Activated T-helper 2 cell treated with anti-CD3 and anti-CD28 coated beads, Interferon-gamma antibody, Interleukin-2, Interleukin-4, amounts not matched to agents 10 μg/mL and 5 μg/mL and 100 μg/mL, durations not matched to agents 14 hours and 24 hours and 36 hours (primary cell): ENCODE results near the gene RDH5. TPM values are rescaled to one million over a fixed set of nuclear protein-coding genes. Genes with fewer than 3 reads are reported as not detected.

ENCODE experiments used
- DNase-seq: peaks from one replicate; pipeline ENCODE4 v3.0.0; 2021; ENCODE audit warnings: low spot score
- H3K27ac Mint-ChIP-seq: one replicate; pipeline ENCODE4 v1.8.0; 2021; ENCODE audit warnings: mixed read lengths
- H3K27me3 Mint-ChIP-seq: one replicate; pipeline ENCODE4 v1.8.0; 2021; ENCODE audit warnings: low read depth, mixed read lengths
- H3K36me3 Mint-ChIP-seq: one replicate; pipeline ENCODE4 v1.8.0; 2021; ENCODE audit warnings: low read depth, mixed read lengths
- H3K4me1 Mint-ChIP-seq: one replicate; pipeline ENCODE4 v1.8.0; 2021; ENCODE audit warnings: low read depth, mixed read lengths
- H3K4me3 Mint-ChIP-seq: one replicate; pipeline ENCODE4 v1.8.0; 2021; ENCODE audit warnings: low read depth, mild to moderate bottlenecking, moderate library complexity, mixed read lengths
- H3K9me3 Mint-ChIP-seq: one replicate; pipeline ENCODE4 v1.8.0; 2021; ENCODE audit warnings: mixed read lengths
- intact Hi-C: fragments of 100-400 bp; cut with micrococcal nuclease; formaldehyde crosslinking; loops from one replicate; pipeline ENCODE4 v1.15.1; 2023
- total RNA-seq: library from RNA; stranded (reverse); gene quantifications from 2 replicates; pipeline ENCODE4 v1.2.3, GENCODE V29; 2022

RDH5 gene
- total RNA-seq, 1 donor from 2014 or later = 8.1 TPM

- DNase-seq = no peak
- Mint-ChIP-seq H3K9me3 (no peaks in the 10 kb centered on the region), H3K4me1 (peaks cover 26% of the 10 kb centered on the region), H3K36me3 (peaks cover 16% of the 10 kb centered on the region), H3K27me3 (no peaks in the 10 kb centered on the region), H3K4me3 (peak overlapping the region; percentile 85), H3K27ac (peak overlapping the region; percentile 91)
- intact Hi-C loops = loop anchor here (1.0 to 2.0 kb wide), 4 partner anchors 8 to 87 kb away; partner anchors contain the start of genes BLOC1S1, GDF11 and SARNP
These were observed 9.9 kb downstream of the RDH5 start for GRCh38 chr12:55729819-55730818.

- Mint-ChIP-seq H3K9me3 (no peaks in the 10 kb centered on the region), H3K4me1 (peaks cover 23% of the 10 kb centered on the region), H3K27ac (no peak overlapping the region), H3K4me3 (no peak overlapping the region), H3K36me3 (no peaks in the 10 kb centered on the region), H3K27me3 (no peaks in the 10 kb centered on the region)
- intact Hi-C loops = no loop called here
- DNase-seq = no peak
These were observed 12.1 kb downstream of the RDH5 start for GRCh38 chr12:55732288-55732687.

- no peak overlapping the region for H3K27ac Mint-ChIP-seq
- H3K9me3 Mint-ChIP-seq = no peaks in the 10 kb centered on the region
- intact Hi-C loops = no loop called here
These were observed 12.9 kb downstream of the RDH5 start for GRCh38 chr12:55733021-55733555.

DNA sequence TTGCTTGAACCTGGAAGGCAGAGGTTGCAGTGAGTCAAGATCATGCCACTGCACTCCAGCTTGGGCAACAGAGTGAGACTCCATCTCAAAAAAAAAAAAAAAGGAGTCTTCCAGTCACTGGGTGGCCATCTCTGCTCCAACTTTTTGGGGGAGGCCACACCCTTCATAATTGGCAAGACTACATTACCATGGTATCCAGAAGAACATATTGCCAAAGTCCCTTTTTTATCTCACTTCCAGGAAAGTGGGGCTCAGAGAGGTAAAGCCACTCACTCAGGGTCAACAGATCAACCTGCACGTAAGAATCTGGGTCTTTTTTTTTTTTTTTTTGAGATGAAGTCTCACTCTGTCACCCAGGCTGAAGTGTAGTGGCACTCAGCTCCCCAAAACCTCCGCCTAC is 13.7 kb downstream of the RDH5 start:
- Mint-ChIP-seq H3K27me3 (no peaks in the 10 kb centered on the region), H3K27ac (no peak overlapping the region), H3K4me1 (peaks cover 30% of the 10 kb centered on the region), H3K4me3 (no peak overlapping the region), H3K9me3 (no peaks in the 10 kb centered on the region), H3K36me3 (no peaks in the 10 kb centered on the region)
- intact Hi-C loops = no loop called here
- no peak for DNase-seq

More at GRCh38 chr12:55733021-55733555, 12.9 kb downstream of the RDH5 start:
- no peak for DNase-seq
- H3K27me3 Mint-ChIP-seq = no peaks in the 10 kb centered on the region
- no peaks in the 10 kb centered on the region for H3K36me3 Mint-ChIP-seq
- H3K4me1 Mint-ChIP-seq = peaks cover 26% of the 10 kb centered on the region
- H3K4me3 Mint-ChIP-seq = no peak overlapping the region

DNA sequence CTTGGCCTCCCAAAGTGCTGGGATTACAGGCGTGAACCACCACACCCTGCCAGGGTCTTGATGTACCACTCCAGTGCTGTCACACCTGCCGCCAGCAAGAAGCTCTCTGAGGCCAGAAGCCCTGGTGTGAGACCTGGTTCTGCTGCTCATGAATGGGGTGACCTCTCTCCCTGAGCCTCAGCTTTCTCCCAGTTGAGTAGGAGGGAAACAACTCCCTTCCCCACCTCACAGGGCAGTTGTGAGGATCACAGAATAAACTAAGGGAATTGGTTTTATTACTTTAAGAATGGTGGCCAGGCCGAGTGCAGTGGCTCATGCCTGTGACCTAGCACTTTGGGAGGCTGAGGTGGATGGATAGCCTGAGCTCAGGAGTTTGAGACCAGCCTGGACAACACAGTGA is 14.4 kb downstream of the RDH5 start:
- no peak for DNase-seq
- Mint-ChIP-seq H3K27ac (no peak overlapping the region), H3K36me3 (no peaks in the 10 kb centered on the region), H3K9me3 (no peaks in the 10 kb centered on the region), H3K27me3 (no peaks in the 10 kb centered on the region), H3K4me3 (no peak overlapping the region), H3K4me1 (peaks cover 30% of the 10 kb centered on the region)
- intact Hi-C loops = no loop called here

DNA sequence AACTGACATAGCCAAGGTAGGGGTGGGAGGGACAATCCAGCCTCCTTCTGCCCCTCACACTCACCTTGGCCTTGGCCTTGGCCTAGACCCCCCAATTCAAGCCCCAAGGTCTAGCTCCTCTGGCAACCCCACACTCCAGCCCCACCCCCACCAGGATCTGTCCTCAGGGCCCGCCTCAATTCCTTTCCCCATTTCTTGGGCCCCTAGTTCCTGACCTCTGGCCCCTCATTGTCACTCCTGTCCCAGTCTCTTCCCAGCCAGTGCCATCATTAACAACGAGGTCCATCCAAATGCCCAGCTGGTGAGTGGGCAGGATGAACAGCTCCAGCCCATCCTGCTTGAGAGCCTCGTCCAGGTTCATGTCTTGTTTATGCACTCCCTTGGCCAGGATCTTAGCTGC is 15.9 kb downstream of the RDH5 start:
- DNase-seq = no peak
- no peak overlapping the region for H3K27ac Mint-ChIP-seq
- H3K4me1 Mint-ChIP-seq = peaks cover 19% of the 10 kb centered on the region
- no peak overlapping the region for H3K4me3 Mint-ChIP-seq
- H3K9me3 Mint-ChIP-seq = no peaks in the 10 kb centered on the region
- H3K36me3 Mint-ChIP-seq = no peaks in the 10 kb centered on the region
- H3K27me3 Mint-ChIP-seq = no peaks in the 10 kb centered on the region
- intact Hi-C loops = loop anchor here (2.0 to 5.0 kb wide), 4 partner anchors 75 to 901 kb away; partner anchors contain the start of genes RPL41, RPS26 and ZC3H10

DNA sequence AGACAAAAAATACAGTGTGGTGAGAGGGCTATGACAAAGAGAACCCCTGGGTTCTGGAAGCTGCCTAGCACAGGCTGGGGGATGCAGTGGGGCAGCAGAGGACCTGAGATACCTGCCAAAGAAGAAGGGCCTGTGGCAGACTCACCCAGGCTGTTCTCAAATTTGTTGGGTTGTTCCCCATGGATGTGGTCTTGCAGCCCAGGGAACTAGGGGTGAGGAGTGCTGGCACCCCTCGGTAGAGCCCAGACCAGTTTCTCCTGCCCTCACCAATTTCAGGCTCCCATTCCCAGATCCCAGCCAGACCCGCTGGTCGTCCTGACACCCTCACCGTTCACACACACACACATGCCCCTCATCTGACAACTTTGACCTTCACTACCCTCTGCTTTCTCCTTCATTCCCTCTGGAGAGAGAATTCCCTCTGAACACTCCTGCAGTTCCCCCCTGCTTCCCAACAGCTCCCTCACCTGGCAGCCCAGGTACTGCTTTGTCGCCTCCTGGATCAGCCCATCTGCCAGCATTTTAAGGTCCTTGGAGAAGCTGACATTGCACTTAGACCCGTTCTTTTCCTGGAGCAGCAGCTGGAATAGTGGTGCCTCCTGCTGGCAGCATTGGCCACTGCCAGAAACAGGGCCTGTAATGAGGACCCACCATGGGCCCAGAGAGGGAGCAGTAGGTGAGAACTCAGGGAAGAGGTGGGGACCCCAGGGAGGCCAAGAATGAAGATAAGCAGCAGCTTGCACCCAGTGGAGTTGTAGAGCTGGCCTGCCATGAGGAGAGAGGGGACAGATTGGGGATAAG is 16.8 kb downstream of the RDH5 start:
- no peaks in the 10 kb centered on the region for H3K36me3 Mint-ChIP-seq
- peak overlapping the region; percentile 74 for H3K27ac Mint-ChIP-seq
- H3K4me3 Mint-ChIP-seq = peak overlapping the region; percentile 69
- peaks cover 23% of the 10 kb centered on the region for H3K4me1 Mint-ChIP-seq
- peak; percentile 45 for DNase-seq
- no peaks in the 10 kb centered on the region for H3K9me3 Mint-ChIP-seq
- intact Hi-C loops = loop anchor here (2.0 to 5.0 kb wide), 4 partner anchors 76 to 900 kb away; partner anchors contain the start of genes RPL41, RPS26 and ZC3H10
- no peaks in the 10 kb centered on the region for H3K27me3 Mint-ChIP-seq

DNA sequence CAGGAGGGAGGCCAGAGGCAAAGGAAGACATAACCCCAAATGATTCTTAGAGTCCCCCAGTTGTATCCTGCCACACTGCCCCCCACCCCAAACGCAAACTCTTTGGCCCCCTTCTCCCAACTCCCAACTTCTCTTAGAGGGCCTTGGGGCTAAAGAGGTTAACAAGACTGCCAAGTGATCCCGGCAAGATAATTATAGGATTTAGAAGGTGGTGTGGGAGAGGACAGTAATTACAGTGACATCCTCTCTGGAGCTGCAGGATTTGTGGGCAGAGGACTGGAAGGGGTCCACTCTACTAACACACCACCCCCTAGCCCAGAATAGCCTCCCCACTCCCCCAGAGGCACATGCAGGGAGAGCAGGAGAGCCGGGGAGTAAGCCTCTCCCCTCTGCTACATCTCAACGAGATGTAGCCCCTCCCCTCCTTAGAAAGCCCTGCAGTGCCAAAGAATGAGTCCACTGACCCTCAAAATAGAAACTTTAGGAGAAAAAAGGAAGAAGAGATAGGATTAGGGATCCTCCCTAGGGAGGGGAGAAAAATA is 17.5 kb downstream of the RDH5 start:
- no peaks in the 10 kb centered on the region for H3K9me3 Mint-ChIP-seq
- H3K27ac Mint-ChIP-seq = peak overlapping the region; percentile 74

DNA sequence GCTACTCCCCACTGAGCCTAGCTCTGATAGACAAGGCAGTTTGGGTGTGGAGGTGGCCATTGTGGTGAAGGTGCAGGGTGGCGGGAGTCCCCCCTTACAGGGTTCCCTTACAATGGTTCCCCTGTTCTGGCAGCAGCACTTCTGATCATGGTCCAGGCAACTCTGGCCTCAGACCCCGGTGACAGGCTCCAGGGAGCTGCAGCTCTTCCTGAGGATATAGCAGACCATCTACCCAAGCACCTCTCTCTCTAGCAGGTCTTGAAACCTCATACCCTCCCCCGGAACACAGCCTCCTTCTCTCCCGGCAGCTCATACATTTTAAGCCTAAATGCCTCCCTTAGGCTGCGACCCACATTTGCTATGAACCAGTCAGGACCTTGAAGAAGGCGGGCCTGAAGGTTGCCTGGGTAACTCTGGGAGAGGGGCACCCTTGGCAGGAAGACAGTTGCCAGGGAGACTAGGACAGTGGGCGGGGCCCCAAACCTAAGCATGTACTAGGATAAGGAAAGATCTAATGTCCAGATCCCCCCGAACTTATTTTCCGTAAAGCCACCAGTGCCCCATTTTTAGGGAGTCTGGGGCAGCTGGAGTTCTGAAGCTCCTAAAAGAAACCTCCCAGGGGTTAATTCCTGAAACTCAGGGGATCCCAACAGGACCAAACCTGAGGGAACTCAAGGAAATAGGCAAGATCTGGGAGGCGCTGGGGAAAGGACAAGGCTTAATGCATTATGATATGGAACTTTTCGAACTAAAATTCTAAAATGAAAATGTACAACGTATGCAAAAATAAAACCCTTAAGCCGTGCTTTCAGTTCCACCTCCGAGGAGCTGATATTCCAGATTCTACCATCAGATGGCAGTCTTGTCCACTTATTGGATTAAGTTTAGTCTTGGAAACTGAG is 18.2 kb downstream of the RDH5 start:
- H3K4me1 Mint-ChIP-seq = peaks cover 29% of the 10 kb centered on the region
- no peaks in the 10 kb centered on the region for H3K36me3 Mint-ChIP-seq
- peak; percentile 69 for DNase-seq
- peak overlapping the region; percentile 74 for H3K27ac Mint-ChIP-seq
- H3K4me3 Mint-ChIP-seq = peak overlapping the region; percentile 78
- H3K9me3 Mint-ChIP-seq = no peaks in the 10 kb centered on the region
- H3K27me3 Mint-ChIP-seq = no peaks in the 10 kb centered on the region
- intact Hi-C loops = loop anchor here (1.0 to 5.0 kb wide), 6 partner anchors 8 to 899 kb away; partner anchors contain the start of genes RPL41, RPS26 and ZC3H10

More for the DNA sequence above, 17.5 kb downstream of the RDH5 start:
- Mint-ChIP-seq H3K27me3 (no peaks in the 10 kb centered on the region), H3K4me1 (peaks cover 27% of the 10 kb centered on the region), H3K4me3 (peak overlapping the region; percentile 78), H3K36me3 (no peaks in the 10 kb centered on the region)
- no peak for DNase-seq
- intact Hi-C loops = loop anchor here (1.0 to 5.0 kb wide), 7 partner anchors 7 to 900 kb away; partner anchors contain the start of genes RPL41, RPS26 and ZC3H10

DNA sequence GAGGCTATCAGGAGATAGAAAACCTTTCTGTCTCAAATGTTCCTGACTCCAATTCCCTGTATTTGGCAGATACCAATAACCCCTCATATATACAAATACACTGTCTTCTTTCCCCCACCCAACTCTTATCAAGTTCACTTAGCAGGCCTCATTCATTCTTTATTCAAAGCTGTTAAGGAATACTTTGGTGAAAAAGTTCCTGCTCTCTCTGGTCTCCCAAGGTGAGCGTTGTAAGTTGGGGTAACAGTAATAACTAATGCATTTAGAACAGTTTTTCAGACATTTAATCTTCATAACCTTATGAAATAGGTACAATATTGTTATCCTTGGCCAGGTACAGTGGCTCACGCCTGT is 18.8 kb downstream of the RDH5 start:
- H3K4me1 Mint-ChIP-seq = peaks cover 29% of the 10 kb centered on the region
- intact Hi-C loops = loop anchor here (5.0 kb wide), 3 partner anchors 303 to 898 kb away; partner anchors contain the start of genes RPL41, RPS26 and ZC3H10
- H3K27ac Mint-ChIP-seq = no peak overlapping the region
- H3K27me3 Mint-ChIP-seq = no peaks in the 10 kb centered on the region
- peaks cover under 1% of the 10 kb centered on the region for H3K36me3 Mint-ChIP-seq
- no peak for DNase-seq
- peak overlapping the region; percentile 10 for H3K4me3 Mint-ChIP-seq
- H3K9me3 Mint-ChIP-seq = no peaks in the 10 kb centered on the region

- peaks cover 7% of the 10 kb centered on the region for H3K36me3 Mint-ChIP-seq
- peak overlapping the region; percentile 77 for H3K27ac Mint-ChIP-seq
- intact Hi-C loops = loop anchor here (2.0 kb wide), 1 partner anchor 13 kb away; the partner anchor contains the start of gene CD63
- H3K9me3 Mint-ChIP-seq = no peaks in the 10 kb centered on the region
- no peaks in the 10 kb centered on the region for H3K27me3 Mint-ChIP-seq
- peaks cover 45% of the 10 kb centered on the region for H3K4me1 Mint-ChIP-seq
- no peak for DNase-seq
- H3K4me3 Mint-ChIP-seq = peak overlapping the region; percentile 86
These were observed 21.9 kb downstream of the RDH5 start for GRCh38 chr12:55741931-55742680.
